Renal cortical epithelial cell (primary cell): Measurements from ENCODE around the gene ARMCX2. TPM values are rescaled to one million over a fixed set of nuclear protein-coding genes. Genes with fewer than 3 reads are reported as not detected.
"Not testable (repeated sequence)": the region's sequence is repeated elsewhere in the genome, so short reads cannot be mapped to it uniquely, and the experiment has no call there.

Experiments
- DNase-seq: peaks from one replicate; pipeline ENCODE4 v3.0.0-alpha.2; 2011; ENCODE audit warnings: low read depth
- total RNA-seq: library from RNA; depleted of rRNA; stranded (reverse); fragments of >200 nt; gene quantifications from 2 replicates; pipeline ENCODE4 v1.2.3, GENCODE V29; 2014

ARMCX2 gene
- total RNA-seq: 32.5 and 69.4 TPM in 2 replicates

GRCh38 chrX:101659601-101660063 lies at the start of gene ARMCX2:
Gene ARMCX2, minus strand, starts transcription at chrX:101659850. Its CDS starts 2,262 bp downstream, at chrX:101657588.
- DNase-seq: peak; percentile 35

- DNase-seq: no peak
Observed at GRCh38 chrX:101709384-101709783, 49.7 kb upstream of the ARMCX2 start.

DNA sequence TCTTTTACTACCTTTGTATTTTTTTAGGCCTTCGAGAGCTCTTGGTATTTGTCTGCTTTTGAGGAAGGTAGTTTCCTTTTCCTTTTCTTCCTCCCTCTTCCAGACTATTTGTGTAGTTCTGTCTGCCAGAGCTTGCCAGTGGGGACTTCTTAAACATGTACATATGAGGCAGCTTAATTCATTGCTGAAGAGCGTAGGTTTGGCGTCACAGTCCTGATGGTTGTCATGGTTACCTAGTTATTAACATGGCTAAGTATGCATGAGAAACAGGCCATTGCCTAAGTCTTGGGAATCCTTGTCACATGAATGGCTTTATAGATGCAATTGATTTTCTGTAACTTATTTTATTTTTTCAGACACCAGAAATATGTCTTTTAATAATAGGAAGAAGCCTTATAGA lies 48.5 kb upstream of the ARMCX2 start:
- peak; percentile 58 for DNase-seq

GRCh38 chrX:101693476-101693875 lies 33.8 kb upstream of the ARMCX2 start:
- DNase-seq: no peak

- DNase-seq: peak; percentile 72
Observed at GRCh38 chrX:101691835-101692234, 32.2 kb upstream of the ARMCX2 start.

- no peak for DNase-seq
Observed at GRCh38 chrX:101686574-101686973, 26.9 kb upstream of the ARMCX2 start.

- no peak for DNase-seq
Observed at GRCh38 chrX:101685923-101686322, 26.3 kb upstream of the ARMCX2 start.

- DNase-seq: peak; percentile 67
Observed at GRCh38 chrX:101682723-101683122, 23.1 kb upstream of the ARMCX2 start.

DNA sequence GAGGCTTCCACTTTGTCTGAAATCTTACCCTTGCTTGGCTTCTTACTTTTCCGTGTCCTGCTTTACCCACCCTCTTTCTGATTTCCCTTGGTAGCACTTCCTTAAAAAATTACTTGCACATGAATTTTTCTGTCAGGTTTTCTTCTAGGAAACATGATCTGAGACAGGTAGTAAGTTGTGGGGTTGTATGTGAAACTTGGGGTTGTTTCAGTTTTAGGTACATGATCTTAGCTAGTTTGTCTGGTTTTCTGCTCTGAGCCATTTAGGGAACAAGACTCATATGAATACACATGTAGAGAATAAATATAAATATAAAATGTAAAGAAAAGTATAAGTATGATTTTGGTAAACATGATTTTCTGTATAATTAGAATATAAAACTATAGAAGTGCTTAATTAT lies 17.4 kb upstream of the ARMCX2 start:
- no peak for DNase-seq

DNA sequence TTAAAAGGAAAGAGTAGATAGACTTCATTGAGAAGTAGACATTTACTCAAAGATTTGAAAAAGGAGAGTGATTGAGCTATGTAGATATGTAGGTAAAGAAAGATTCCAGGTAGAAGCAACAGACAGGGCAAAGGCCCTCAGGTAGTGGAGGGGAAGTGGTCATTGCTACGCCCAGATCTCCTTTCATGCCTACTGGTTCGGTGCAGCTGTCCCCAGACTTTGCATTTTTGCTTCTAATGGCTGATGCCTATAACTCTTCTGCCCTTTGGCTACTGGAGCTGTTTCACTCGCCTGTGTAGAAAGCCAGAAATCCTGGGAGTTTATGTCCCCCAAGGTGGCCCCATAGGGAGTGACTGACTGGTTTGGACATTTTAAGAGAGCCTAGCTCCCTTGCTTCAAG lies 16.9 kb upstream of the ARMCX2 start:
- DNase-seq: no peak

GRCh38 chrX:101668143-101668542 lies 8.5 kb upstream of the ARMCX2 start:
- peak; percentile 19 for DNase-seq

DNA sequence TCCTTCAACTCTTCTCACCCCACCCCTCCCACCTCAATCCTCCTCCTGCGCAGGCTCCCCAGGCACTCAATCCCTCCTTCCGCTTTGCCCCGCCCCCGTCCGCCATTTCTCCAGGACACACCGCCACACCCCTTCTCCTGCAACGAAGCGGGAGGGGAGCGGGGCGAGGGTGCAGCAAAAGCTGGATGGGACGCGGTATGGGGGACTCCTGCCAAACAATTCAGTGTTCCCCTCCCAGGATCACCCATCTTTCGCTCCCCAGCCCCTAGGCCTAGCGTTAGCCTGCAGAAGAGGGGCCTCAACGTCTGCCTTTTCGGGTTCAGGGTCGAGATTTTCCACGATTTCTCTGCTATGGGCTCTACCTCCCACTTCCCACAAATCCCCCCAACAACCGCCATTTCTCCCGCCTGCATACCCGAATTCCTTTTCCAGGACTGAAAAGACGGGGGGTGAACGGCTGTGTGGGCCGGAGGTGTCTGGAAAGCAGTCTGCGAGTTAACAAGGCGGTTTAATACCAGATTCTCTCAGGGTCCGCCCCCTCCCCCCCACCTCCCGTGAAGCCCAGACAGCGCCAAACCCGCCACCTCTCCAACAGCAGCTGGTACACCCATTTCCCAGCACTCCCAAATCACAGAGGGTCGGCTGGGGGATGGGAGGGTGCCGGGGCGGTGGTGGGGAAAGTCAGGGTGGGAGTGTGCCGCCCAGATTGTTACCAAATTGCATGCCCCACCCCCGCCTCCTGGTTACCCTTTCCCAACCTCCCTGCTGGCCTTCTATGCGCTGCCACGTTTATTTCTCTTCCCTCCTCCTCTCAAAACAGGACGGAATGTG lies 774 bp downstream of the ARMCX2 start:
- DNase-seq: peak; percentile 18

GRCh38 chrX:101657495-101657894 lies 2.2 kb downstream of the ARMCX2 start:
- DNase-seq: no peak

GRCh38 chrX:101656817-101657216 lies 2.8 kb downstream of the ARMCX2 start:
- DNase-seq: no peak

- DNase-seq: no peak
Observed at GRCh38 chrX:101655534-101655933, 4.1 kb downstream of the ARMCX2 start.

DNA sequence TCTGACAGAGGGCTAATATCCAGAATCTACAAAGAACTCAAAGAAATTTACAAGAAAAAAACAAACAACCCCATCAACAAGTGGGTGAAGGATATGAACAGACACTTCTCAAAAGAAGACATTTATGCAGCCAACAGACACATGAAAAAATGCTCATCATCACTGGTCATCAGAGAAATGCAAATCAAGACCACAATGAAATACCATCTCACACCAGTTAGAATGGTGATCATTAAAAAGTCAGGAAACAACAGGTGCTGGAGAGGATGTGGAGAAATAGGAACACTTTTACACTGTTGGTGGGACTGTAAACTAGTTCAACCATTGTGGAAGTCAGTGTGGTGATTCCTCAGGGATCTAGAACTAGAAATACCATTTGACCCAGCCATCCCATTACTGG lies 11.9 kb downstream of the ARMCX2 start:
- DNase-seq: not testable (repeated sequence)

DNA sequence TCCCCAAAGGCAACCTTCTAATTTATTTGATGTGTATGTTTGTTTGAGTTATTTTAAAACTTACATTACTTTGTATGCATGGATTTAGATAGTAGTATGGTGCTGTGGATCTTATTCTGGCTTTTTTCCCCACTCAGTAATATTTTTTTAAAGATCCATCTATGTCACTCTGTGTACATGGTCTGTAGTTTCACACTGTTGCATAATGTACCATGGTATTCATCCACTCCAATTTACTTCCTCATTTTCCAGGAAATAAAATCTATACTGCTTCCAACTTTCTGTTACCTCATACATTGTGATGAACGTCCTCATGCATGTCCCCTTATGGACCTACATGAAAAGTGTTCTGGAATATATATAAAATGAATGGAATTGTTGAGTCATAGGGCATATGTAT lies 17.6 kb downstream of the ARMCX2 start:
- no peak for DNase-seq

DNA sequence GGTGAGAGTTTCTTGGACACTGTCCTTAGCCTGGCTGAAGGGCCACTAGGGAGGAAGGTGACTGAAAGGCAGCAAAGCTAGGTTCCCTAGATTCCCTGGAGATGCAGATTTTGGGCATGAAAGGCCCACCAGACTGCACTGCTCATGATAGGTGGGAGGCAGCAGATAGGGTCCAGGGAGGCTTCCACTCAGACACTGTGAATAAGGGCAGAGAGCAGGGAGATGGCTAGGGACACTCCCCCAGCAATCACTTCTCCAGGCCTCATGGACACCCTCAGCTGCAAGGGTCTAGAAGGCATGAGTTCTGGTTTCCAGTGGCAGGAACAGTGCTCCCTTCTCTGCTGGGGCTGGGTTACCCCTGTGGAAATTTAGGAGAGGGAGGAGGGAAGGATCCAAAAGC lies 20.1 kb downstream of the ARMCX2 start:
- no peak for DNase-seq

DNA sequence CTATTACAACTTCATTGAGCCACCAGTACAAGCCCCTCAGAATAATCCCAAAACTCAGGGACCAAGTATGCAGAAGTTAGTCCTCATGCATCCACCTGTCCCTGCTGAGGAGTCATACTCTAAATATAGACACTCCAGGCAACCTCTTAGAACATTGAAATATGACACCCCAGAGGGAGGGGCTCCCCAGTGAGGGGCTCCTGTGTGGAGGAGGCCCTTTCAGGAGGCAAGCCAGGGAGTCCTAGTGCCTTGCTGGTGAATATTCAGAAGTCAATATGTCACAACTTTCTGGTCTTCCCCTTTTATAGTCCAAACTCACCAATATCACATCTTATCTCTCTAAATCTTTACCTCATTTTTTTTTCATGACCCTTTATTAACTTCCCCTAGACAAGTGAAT lies 40.3 kb downstream of the ARMCX2 start:
- peak; percentile 43 for DNase-seq

DNA sequence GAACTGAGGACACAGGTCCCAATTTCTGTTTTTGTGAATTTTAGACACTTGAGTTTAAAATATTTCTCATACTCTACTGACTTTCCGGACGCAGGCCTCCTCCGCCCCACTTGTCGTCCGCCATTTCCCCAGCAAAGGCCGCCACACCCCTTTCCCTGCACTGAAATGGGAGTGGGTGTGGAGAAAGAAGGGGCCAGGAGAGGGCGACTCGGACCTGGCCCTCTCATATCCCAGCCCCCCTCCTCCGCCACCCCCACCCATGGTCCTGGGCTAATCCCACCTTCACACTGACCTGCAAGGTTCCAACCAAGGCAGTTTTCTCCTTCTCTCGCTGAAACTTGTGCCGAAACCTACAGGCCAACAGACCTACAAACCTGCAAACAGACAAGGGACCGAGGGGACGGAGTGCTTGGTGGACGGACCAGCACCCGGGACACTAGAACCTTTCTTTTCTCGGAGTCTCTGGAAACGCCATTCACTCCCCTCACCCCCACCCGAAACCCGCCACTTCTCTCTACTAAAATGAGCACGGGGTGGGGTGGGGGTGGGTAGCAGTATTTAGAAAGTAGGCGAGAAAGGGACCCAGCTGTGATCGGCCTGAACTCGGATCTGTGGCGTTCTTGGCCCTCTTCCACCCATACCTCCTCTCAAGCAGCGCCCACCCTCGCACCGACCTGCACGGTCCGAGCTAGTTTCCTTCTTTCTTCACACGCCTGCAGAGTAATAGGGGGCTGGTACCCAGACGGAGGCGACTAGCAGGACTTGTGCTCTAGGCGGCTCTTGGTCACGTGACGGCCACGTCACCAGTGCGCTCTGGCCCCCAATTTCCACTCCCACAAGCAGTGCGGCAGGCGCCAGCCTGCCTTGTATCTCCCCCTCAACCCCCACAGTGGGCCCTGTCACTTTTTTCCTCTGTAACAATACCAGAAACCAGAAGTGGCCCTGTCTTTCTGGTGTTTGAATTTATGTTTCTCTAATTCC lies 42.1 kb downstream of the ARMCX2 start, which contains the start of gene ARMCX6:
Gene ARMCX6, minus strand, starts transcription at position 790 of the 981 bp plus-strand sequence. CDS start 1,380 bp downstream, outside the sequence.
- peak; percentile 48 for DNase-seq

GRCh38 chrX:101605728-101606127 lies 53.9 kb downstream of the ARMCX2 start:
- DNase-seq: no peak
